ENCODE data around the gene SOS2.

Gene SOS2

GRCh38 chr14:50237427-50237826 lies 6.0 kb upstream of the SOS2 start:
- TF ChIP-seq CTCF (IDR thresholded peaks at IDR 0.05) = no peak
- H3K27ac ChIP-seq = no peak overlapping the region

- TF ChIP-seq CTCF (IDR thresholded peaks at IDR 0.05) = no peak
- H3K27ac ChIP-seq = peak overlapping the region; percentile 88
Measured at GRCh38 chr14:50233951-50234250, 2.5 kb upstream of the SOS2 start.

DNA sequence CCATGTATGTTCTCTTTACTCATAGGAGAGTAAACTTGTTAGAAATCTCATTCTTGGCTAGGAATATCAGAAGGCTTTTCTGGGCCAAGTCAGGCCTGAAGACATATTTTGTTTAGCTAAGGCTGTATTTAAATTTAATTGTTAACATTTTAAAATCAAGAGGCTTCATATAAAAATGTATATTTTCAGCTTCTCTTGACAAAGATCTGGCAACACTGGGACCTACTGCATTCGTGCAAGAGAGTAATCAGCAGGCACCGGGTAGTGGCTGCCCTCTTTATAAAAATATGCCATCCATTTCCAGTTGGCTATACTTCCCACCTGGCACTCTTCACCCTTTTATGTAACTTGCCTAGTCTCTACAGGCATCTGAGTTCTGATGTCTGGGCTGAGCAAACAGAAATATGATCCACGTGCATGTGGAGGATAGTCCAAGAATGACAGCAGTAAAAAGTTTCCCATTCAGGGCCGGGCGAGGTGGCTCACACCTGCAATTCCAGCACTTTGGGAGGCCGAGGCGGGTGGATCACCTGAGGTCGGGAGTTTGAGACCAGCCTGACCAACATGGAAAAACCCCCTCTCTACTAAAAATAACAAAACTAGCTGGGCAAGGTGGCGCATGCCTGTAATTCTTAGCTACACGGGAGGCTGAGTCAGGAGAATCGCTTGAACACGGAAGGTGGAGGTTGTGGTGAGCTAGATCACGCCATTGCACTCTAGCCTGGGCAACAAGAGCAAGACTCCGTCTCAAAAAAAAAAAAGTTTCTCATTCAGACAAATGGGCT lies 2.0 kb upstream of the SOS2 start:
- H3K27ac ChIP-seq = peak overlapping the region; percentile 88
- TF ChIP-seq CTCF (IDR thresholded peaks at IDR 0.05) (no peak), ZFX (IDR thresholded peaks at IDR 0.05; ENCODE audit: borderline replicate concordance) (no peak)

GRCh38 chr14:50232276-50232642 lies 881 bp upstream of the SOS2 start:
- TF ChIP-seq CTCF (IDR thresholded peaks at IDR 0.05) (no peak), ZFX (IDR thresholded peaks at IDR 0.05; ENCODE audit: borderline replicate concordance) (no peak)
- peak overlapping the region; percentile 88 for H3K27ac ChIP-seq

- TF ChIP-seq CTCF (IDR thresholded peaks at IDR 0.05) (no peak), ZFX (IDR thresholded peaks at IDR 0.05; ENCODE audit: borderline replicate concordance) (no peak)
- peak overlapping the region; percentile 88 for H3K27ac ChIP-seq
Measured at GRCh38 chr14:50230701-50231474, 490 bp downstream of the SOS2 start.

DNA sequence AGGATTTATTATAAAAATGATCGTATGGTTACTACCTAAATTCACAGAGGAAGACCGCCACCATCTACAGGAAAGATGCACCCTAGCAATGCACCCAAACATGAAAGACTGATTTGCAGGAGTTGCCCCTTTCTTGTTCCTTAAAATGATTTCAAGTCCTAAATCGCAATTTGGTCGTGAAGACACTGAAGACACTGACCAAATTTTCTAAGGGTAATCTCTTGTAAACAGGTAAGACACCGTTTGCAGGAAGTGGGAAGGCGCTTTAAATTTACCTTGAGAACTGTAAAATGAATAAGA lies 1.0 kb downstream of the SOS2 start:
- TF ChIP-seq CTCF (IDR thresholded peaks at IDR 0.05) = no peak
- no peak for TF ChIP-seq ZFX (IDR thresholded peaks at IDR 0.05; ENCODE audit: borderline replicate concordance)
- peak overlapping the region; percentile 88 for H3K27ac ChIP-seq

GRCh38 chr14:50229681-50230080 lies 1.7 kb downstream of the SOS2 start:
- no peak overlapping the region for H3K27ac ChIP-seq
- no peak for TF ChIP-seq ZFX (IDR thresholded peaks at IDR 0.05; ENCODE audit: borderline replicate concordance)
- no peak for TF ChIP-seq CTCF (IDR thresholded peaks at IDR 0.05)
